Measurements from ENCODE around the gene IKBKE.

DNA sequence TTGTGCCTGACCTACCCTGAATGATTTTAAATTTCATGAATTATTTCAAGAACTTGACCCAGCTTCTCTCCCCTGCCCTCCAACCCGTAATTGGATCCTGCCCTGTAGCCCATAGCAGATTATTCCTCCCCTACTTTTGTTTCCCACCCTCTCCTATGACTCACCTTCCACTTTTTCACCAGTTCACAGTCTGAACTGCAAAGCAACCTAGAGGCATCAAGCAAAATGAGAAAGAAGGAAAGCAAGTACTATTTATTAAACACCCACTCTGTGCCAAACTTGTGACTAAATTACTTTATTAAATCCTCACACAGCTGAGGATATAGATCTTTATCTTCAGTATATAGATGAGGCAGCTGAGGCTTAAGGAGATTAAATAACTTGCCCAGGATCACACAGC, 20.7 kb upstream of the IKBKE start:
- TF ChIP-seq, protein P1, sequence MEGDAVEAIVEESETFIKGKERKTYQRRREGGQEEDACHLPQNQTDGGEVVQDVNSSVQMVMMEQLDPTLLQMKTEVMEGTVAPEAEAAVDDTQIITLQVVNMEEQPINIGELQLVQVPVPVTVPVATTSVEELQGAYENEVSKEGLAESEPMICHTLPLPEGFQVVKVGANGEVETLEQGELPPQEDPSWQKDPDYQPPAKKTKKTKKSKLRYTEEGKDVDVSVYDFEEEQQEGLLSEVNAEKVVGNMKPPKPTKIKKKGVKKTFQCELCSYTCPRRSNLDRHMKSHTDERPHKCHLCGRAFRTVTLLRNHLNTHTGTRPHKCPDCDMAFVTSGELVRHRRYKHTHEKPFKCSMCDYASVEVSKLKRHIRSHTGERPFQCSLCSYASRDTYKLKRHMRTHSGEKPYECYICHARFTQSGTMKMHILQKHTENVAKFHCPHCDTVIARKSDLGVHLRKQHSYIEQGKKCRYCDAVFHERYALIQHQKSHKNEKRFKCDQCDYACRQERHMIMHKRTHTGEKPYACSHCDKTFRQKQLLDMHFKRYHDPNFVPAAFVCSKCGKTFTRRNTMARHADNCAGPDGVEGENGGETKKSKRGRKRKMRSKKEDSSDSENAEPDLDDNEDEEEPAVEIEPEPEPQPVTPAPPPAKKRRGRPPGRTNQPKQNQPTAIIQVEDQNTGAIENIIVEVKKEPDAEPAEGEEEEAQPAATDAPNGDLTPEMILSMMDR (IDR thresholded peaks at IDR 0.05): no peak
- TF ChIP-seq POLR2AphosphoS5 (IDR thresholded peaks at IDR 0.05) (no peak), POLR2A (IDR thresholded peaks at IDR 0.05) (no peak)
